IMR-90 (cell line): ENCODE data around the gene TBC1D8. TPM values are rescaled to one million over a fixed set of nuclear protein-coding genes. Genes with fewer than 3 reads are reported as not detected.
A peak's percentile ranks its signal among the peaks of the same experiment; 100 is the strongest.

ENCODE experiments used
- ATAC-seq: fragments of 200-7000 bp; cut with Tn5 transposase; 2 replicates; pipeline ENCODE4 v1.9.1; 2020; ENCODE audit warnings: low read depth, mild to moderate bottlenecking, moderate library complexity
- BruUV-seq: library from RNA; stranded (reverse); fragments of 400-500 nt; replicated peaks from 2 replicates; lab custom pipeline; 2021; lab: Mats Ljungman, UMichigan
- CTCF ChIA-PET: fragments of 300-600 bp; formaldehyde crosslinking; extraction: SDS; loops from one replicate; lab custom pipeline; 2021; ENCODE audit warnings: antibody characterized with exemption; lab: Yijun Ruan, JAX
- POLR2A ChIA-PET: fragments of 300-600 bp; sonication (Branson Sonifier 250); formaldehyde crosslinking; loops from one replicate; lab custom pipeline; 2022; ENCODE audit warnings: antibody characterized with exemption; ENCODE audit not compliant: unreplicated experiment; lab: Charles Lee
- DNase-seq: peaks from one replicate; pipeline ENCODE4 v3.0.0; 2013
- H2AFZ ChIP-seq: replicated peaks from 2 replicates; pipeline ENCODE3; 2013; ENCODE audit warnings: low read length, mild to moderate bottlenecking; ENCODE audit not compliant: poor library complexity
- H2AK5ac ChIP-seq: 2 replicates; pipeline ENCODE4 v1.6.1; 2013; ENCODE audit warnings: low read depth, low read length, inconsistent platforms
- H2AK9ac ChIP-seq: replicated peaks from 2 replicates; pipeline ENCODE3; 2013; ENCODE audit warnings: mild to moderate bottlenecking, low read depth, low read length, moderate library complexity; ENCODE audit not compliant: poor library complexity
- H2BK120ac ChIP-seq: 2 replicates; pipeline ENCODE4 v1.6.1; 2013; ENCODE audit warnings: low read depth, low read length, inconsistent platforms
- H2BK15ac ChIP-seq: 3 replicates; pipeline ENCODE4 v1.6.1; 2013; ENCODE audit warnings: low read depth, low read length, inconsistent platforms
- H2BK20ac ChIP-seq: 2 replicates; pipeline ENCODE4 v1.6.1; 2013; ENCODE audit warnings: low read depth, mild to moderate bottlenecking, inconsistent platforms, low read length, moderate library complexity
- H2BK5ac ChIP-seq: 2 replicates; pipeline ENCODE4 v1.6.1; 2013; ENCODE audit warnings: mild to moderate bottlenecking, low read depth, low read length, inconsistent platforms; ENCODE audit not compliant: poor library complexity, severe bottlenecking
- H3K14ac ChIP-seq: replicated peaks from 2 replicates; pipeline ENCODE4 v1.6.1; 2013; ENCODE audit warnings: low read depth, low read length, inconsistent platforms
- H3K18ac ChIP-seq: 2 replicates; pipeline ENCODE4 v1.6.1; 2013; ENCODE audit warnings: low read depth, low read length, control low read depth
- H3K23ac ChIP-seq: 2 replicates; pipeline ENCODE4 v1.6.1; 2013; ENCODE audit warnings: low read depth, low read length, inconsistent platforms
- H3K27ac ChIP-seq: 2 replicates; pipeline ENCODE4 v1.5.1; 2013; ENCODE audit warnings: mild to moderate bottlenecking, control low read depth, low read length; ENCODE audit not compliant: insufficient read depth
- H3K27me3 ChIP-seq: 2 replicates; pipeline ENCODE4 v1.6.1; 2013; ENCODE audit warnings: low read length; ENCODE audit not compliant: control insufficient read depth, insufficient read depth
- H3K36me3 ChIP-seq: 2 replicates; pipeline ENCODE4 v1.6.1; 2013; ENCODE audit warnings: low read length, mixed read lengths; ENCODE audit not compliant: control insufficient read depth, insufficient read depth
- H3K4ac ChIP-seq: 2 replicates; pipeline ENCODE4 v1.6.1; 2013; ENCODE audit warnings: low read depth, low read length, inconsistent platforms
- H3K4me1 ChIP-seq: 2 replicates; pipeline ENCODE4 v1.6.1; 2013; ENCODE audit warnings: low read length, mixed read lengths; ENCODE audit not compliant: control insufficient read depth, insufficient read depth
- H3K4me2 ChIP-seq: 2 replicates; pipeline ENCODE4 v1.6.1; 2013; ENCODE audit warnings: low read depth, mild to moderate bottlenecking, control low read depth, low read length, moderate library complexity
- H3K4me3 ChIP-seq: 2 replicates; pipeline ENCODE4 v1.5.1; 2013; ENCODE audit warnings: low read depth, mild to moderate bottlenecking, control low read depth, low read length, moderate library complexity; ENCODE audit not compliant: insufficient read depth
- H3K56ac ChIP-seq: 2 replicates; pipeline ENCODE4 v1.6.1; 2013; ENCODE audit warnings: low read length, inconsistent platforms; ENCODE audit not compliant: insufficient read depth; ENCODE audit errors: extremely low read depth
- H3K79me1 ChIP-seq, 2 experiments: 2 replicates each; pipeline ENCODE4 v1.6.1; 2013; ENCODE audit warnings: low read length in 2 of 2, inconsistent platforms in 1 of 2, low read depth in 1 of 2
- H3K9ac ChIP-seq: 2 replicates; pipeline ENCODE4 v1.6.1; 2013; ENCODE audit warnings: low read depth, low read length, control low read depth
- H3K9me1 ChIP-seq: 2 replicates; pipeline ENCODE4 v1.6.1; 2013; ENCODE audit warnings: low read length, inconsistent platforms; ENCODE audit not compliant: insufficient read depth
- H3K9me3 ChIP-seq: 2 replicates; pipeline ENCODE4 v1.6.1; 2013; ENCODE audit warnings: low read length; ENCODE audit not compliant: control insufficient read depth, insufficient read depth
- H4K20me1 ChIP-seq: 2 replicates; pipeline ENCODE4 v1.6.1; 2013; ENCODE audit warnings: low read length, inconsistent platforms; ENCODE audit not compliant: insufficient read depth
- H4K5ac ChIP-seq: 2 replicates; pipeline ENCODE4 v1.6.1; 2013; ENCODE audit warnings: mild to moderate bottlenecking, low read depth, low read length, control low read depth
- H4K8ac ChIP-seq, 2 experiments: 2 replicates each; pipeline ENCODE4 v1.6.1; 2013; ENCODE audit warnings: low read depth in 2 of 2, low read length in 2 of 2, control low read depth in 1 of 2, inconsistent platforms in 1 of 2
- H4K91ac ChIP-seq: 2 replicates; pipeline ENCODE4 v1.6.1; 2013; ENCODE audit warnings: low read depth, low read length, inconsistent platforms; ENCODE audit not compliant: insufficient read depth
- CTCF ChIP-seq: conservative IDR thresholded peaks from 2 replicates; pipeline ENCODE4 v1.5.1; 2012; ENCODE audit warnings: mild to moderate bottlenecking, low read depth, low read length, improper control_type of control experiment
- WGBS, 2 experiments: methylation state at CpG; one replicate each; pipeline versions ENCODE4 v1.1.5 to v1.1.7; 2013; ENCODE audit warnings: missing lambda C conversion rate in 2 of 2; ENCODE audit not compliant: insufficient read length in 1 of 2; ENCODE audit errors: extremely low coverage in 2 of 2; 5-methylcytosine and 5-hydroxymethylcytosine counted together
- dilution Hi-C: fragments of 300-500 bp; cut with HindIII; formaldehyde crosslinking; loops from one replicate; pipeline ENCODE4 v1.14.3; 2018; ENCODE audit warnings: low sequenced_read_pairs; ENCODE audit not compliant: unreplicated experiment
- in situ Hi-C: fragments of 300-500 bp; cut with MboI; formaldehyde crosslinking; loops from 3 replicates; pipeline ENCODE4 v1.14.3; 2019; ENCODE audit warnings: low sequenced_read_pairs, inconsistent platforms, mixed read lengths
- intact Hi-C: fragments of 100-400 bp; cut with micrococcal nuclease; formaldehyde crosslinking; loops from 2 replicates; pipeline ENCODE4 v1.10.0; 2022
- polyA plus RNA-seq, 3 experiments: library from polyadenylated mRNA; depleted of rRNA; stranded (reverse); fragments of >200 nt; gene quantifications; 2 replicates each; pipeline ENCODE4 v1.2.3, GENCODE V29; 2012; ENCODE audit warnings: low replicate concordance in 1 of 3
- total RNA-seq: library from RNA; depleted of rRNA; stranded (reverse); fragments of >200 nt; gene quantifications from 2 replicates; pipeline ENCODE4 v1.2.3, GENCODE V29; 2012
- TF ChIP-seq, protein P1 (sequence below): fragments of 150-350 bp; IDR thresholded peaks from 2 replicates; pipeline ENCODE4 v1.6.1; 2017; ENCODE audit warnings: mild to moderate bottlenecking, antibody characterized with exemption, low read length, low read depth

TBC1D8 gene
- total and polyA plus RNA-seq, 2 of the 4 experiments (the other 2 are of a cell fraction): 1.3 to 1.5 TPM

- no peaks in the 10 kb centered on the region for H3K27me3 ChIP-seq
- H4K91ac ChIP-seq: peak overlapping the region; percentile 83
- H4K5ac ChIP-seq: 0 out of 2 replicates have a peak overlapping the region, but pooled peaks have one; percentile 6
- no peak overlapping the region for H3K4me3 ChIP-seq
- H4K20me1 ChIP-seq: peaks cover 10% of the 10 kb centered on the region; the same call in 1 of the 2 replicates
- H3K9me3 ChIP-seq: no peaks in the 10 kb centered on the region
- ChIA-PET POLR2A (interaction anchor here (0.6 to 1.1 kb wide), 3 partner anchors 12 to 27 kb away, joined by 3 to 5 read pairs (median 3); partner anchors contain the start of gene TBC1D8), CTCF (interaction anchor here (1.6 kb wide), 1 partner anchor 65 kb away, joined by 4 read pairs; no protein-coding TSS in a partner anchor)
- peak overlapping the region; percentile 3 to 86; a peak in 2 of 4 replicates for H4K8ac ChIP-seq
- H3K14ac ChIP-seq: peak overlapping the region; percentile 84
- dilution Hi-C loops (no loop called here), in situ Hi-C loops (no loop called here), intact Hi-C loops (no loop called here)
- no CpG with 5 or more reads among the region's 5 CpGs for WGBS, 2 experiments
- H3K79me1 ChIP-seq: peaks cover 6 to 53% of the 10 kb centered on the region in 2 experiments; a peak in 3 of 4 replicates
- ATAC-seq (peak; percentile 38), DNase-seq (peak; percentile 28)
- peak overlapping the region; percentile 88 for H2BK20ac ChIP-seq
- no TSS peak for BruUV-seq
- H3K4me1 ChIP-seq: peaks cover 22% of the 10 kb centered on the region
- H2BK15ac ChIP-seq: peak overlapping the region; percentile 93
- peak overlapping the region; percentile 88 for H3K4ac ChIP-seq
- peak overlapping the region; percentile 80 for H3K23ac ChIP-seq
- H3K36me3 ChIP-seq: no peaks in the 10 kb centered on the region
- peak overlapping the region; percentile 9; the same call in 1 of the 2 replicates for H3K18ac ChIP-seq
- peak overlapping the region; percentile 1 for H2AFZ ChIP-seq
- H3K9ac ChIP-seq: no peak overlapping the region
- H3K9me1 ChIP-seq: peaks cover 37% of the 10 kb centered on the region
- H2AK5ac ChIP-seq: peak overlapping the region; percentile 93
- H2BK5ac ChIP-seq: peak overlapping the region; percentile 66
- peak overlapping the region; percentile 76 for H3K4me2 ChIP-seq
- H3K56ac ChIP-seq: peak overlapping the region; percentile 62; the same call in 1 of the 2 replicates
- H2BK120ac ChIP-seq: peak overlapping the region; percentile 88
- TF ChIP-seq, protein P1, sequence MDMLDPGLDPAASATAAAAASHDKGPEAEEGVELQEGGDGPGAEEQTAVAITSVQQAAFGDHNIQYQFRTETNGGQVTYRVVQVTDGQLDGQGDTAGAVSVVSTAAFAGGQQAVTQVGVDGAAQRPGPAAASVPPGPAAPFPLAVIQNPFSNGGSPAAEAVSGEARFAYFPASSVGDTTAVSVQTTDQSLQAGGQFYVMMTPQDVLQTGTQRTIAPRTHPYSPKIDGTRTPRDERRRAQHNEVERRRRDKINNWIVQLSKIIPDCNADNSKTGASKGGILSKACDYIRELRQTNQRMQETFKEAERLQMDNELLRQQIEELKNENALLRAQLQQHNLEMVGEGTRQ: no peak
- TF ChIP-seq CTCF: no peak
- no peak overlapping the region for H2AK9ac ChIP-seq
- peak overlapping the region; percentile 5 for H3K27ac ChIP-seq
These were observed 27.2 kb downstream of the TBC1D8 start for GRCh38 chr2:101123795-101124471.
